HEK293 (cell line): Measurements from ENCODE around the gene THBS3.
A peak's percentile ranks its signal among the peaks of the same experiment; 100 is the strongest.

Experiments
- CTCF ChIA-PET: fragments of 350-600 bp; formaldehyde crosslinking; extraction: SDS; loops from one replicate; lab custom pipeline; 2021; ENCODE audit warnings: antibody characterized with exemption; lab: Yijun Ruan, JAX
- POLR2A ChIA-PET: fragments of 300-600 bp; formaldehyde crosslinking; extraction: SDS; loops from one replicate; lab custom pipeline; 2020; ENCODE audit warnings: antibody characterized with exemption, inconsistent platforms; lab: Yijun Ruan, JAX
- H3K27ac ChIP-seq: fragments of 200-500 bp; sonication (Bioruptor generic); 2 replicates; pipeline ENCODE4 v1.5.1; 2014; ENCODE audit warnings: low read depth, low read length, control low read depth, inconsistent platforms; ENCODE audit errors: extremely low read depth
- H3K36me3 ChIP-seq, 2 experiments: fragments of 200-500 bp in 1 of 2; sonication (Bioruptor generic) in 1 of 2; 1 replicate in 1 of 2; 2 replicates in 1 of 2; pipeline ENCODE4 v1.5.1; 2014 to 2017; ENCODE audit warnings: inconsistent platforms in 2 of 2, low read length in 2 of 2; ENCODE audit not compliant: control insufficient read depth in 2 of 2, insufficient read depth in 1 of 2
- H3K4me1 ChIP-seq: fragments of 200-500 bp; sonication (Bioruptor generic); 2 replicates; pipeline ENCODE4 v1.5.1; 2014; ENCODE audit warnings: mild to moderate bottlenecking, low read length, inconsistent platforms; ENCODE audit not compliant: control insufficient read depth, insufficient read depth
- H3K4me3 ChIP-seq: 2 replicates; pipeline ENCODE4 v1.5.1; 2011; ENCODE audit warnings: low read depth, mild to moderate bottlenecking, control low read depth, low read length, moderate library complexity
- H3K9me3 ChIP-seq: fragments of 200-500 bp; sonication (Bioruptor generic); 2 replicates; pipeline ENCODE4 v1.5.1; 2014; ENCODE audit warnings: low read depth, low read length, inconsistent platforms; ENCODE audit not compliant: control insufficient read depth, insufficient read depth
- EGR2 ChIP-seq: fragments of 450-650 bp; formaldehyde crosslinking; IDR thresholded peaks from 2 replicates; pipeline ENCODE4 v1.5.1; 2016; ENCODE audit warnings: low read depth, missing biosample characterization, missing genetic modification characterization
- GLI2 ChIP-seq: fragments of 450-650 bp; formaldehyde crosslinking; IDR thresholded peaks from 2 replicates; pipeline ENCODE4; 2017; ENCODE audit warnings: missing biosample characterization, missing genetic modification characterization, low read depth, borderline replicate concordance
- OSR2 ChIP-seq: fragments of 450-650 bp; formaldehyde crosslinking; IDR thresholded peaks from 2 replicates; pipeline ENCODE4 v1.5.1; 2016; ENCODE audit warnings: missing biosample characterization, missing genetic modification characterization
- PRDM1 ChIP-seq: fragments of 450-650 bp; formaldehyde crosslinking; IDR thresholded peaks from 2 replicates; pipeline ENCODE4; 2016; ENCODE audit warnings: missing biosample characterization, missing genetic modification characterization
- PRDM10 ChIP-seq: fragments of 450-650 bp; formaldehyde crosslinking; IDR thresholded peaks from 2 replicates; pipeline ENCODE4 v1.5.1; 2016; ENCODE audit warnings: missing biosample characterization, missing genetic modification characterization
- YY1 ChIP-seq: fragments of 450-650 bp; formaldehyde crosslinking; IDR thresholded peaks from 2 replicates; pipeline ENCODE4 v1.5.1; 2018; ENCODE audit warnings: missing biosample characterization, missing genetic modification characterization
- YY2 ChIP-seq: fragments of 450-650 bp; formaldehyde crosslinking; IDR thresholded peaks from 2 replicates; pipeline ENCODE4 v1.5.1; 2016; ENCODE audit warnings: missing biosample characterization, missing genetic modification characterization
- ZBTB49 ChIP-seq: fragments of 450-650 bp; formaldehyde crosslinking; IDR thresholded peaks from 2 replicates; pipeline ENCODE4 v1.5.1; 2016; ENCODE audit warnings: missing biosample characterization, missing genetic modification characterization, low read depth
- ZFP69B ChIP-seq: fragments of 450-650 bp; formaldehyde crosslinking; IDR thresholded peaks from 2 replicates; pipeline ENCODE4 v1.5.1; 2016; ENCODE audit warnings: missing biosample characterization, missing genetic modification characterization
- ZNF132 ChIP-seq: fragments of 450-650 bp; formaldehyde crosslinking; IDR thresholded peaks from 2 replicates; pipeline ENCODE4 v1.5.1; 2017; ENCODE audit warnings: missing biosample characterization, missing genetic modification characterization, borderline replicate concordance
- ZNF16 ChIP-seq: fragments of 450-650 bp; formaldehyde crosslinking; IDR thresholded peaks from 2 replicates; pipeline ENCODE4 v1.5.1; 2016; ENCODE audit warnings: low read depth, missing biosample characterization, missing genetic modification characterization
- ZNF211 ChIP-seq: fragments of 450-650 bp; formaldehyde crosslinking; IDR thresholded peaks from 2 replicates; pipeline ENCODE4 v1.5.1; 2016; ENCODE audit warnings: low read depth, missing biosample characterization, missing genetic modification characterization
- ZNF24 ChIP-seq: fragments of 450-650 bp; formaldehyde crosslinking; IDR thresholded peaks from 2 replicates; pipeline ENCODE4 v1.5.1; 2016; ENCODE audit warnings: missing biosample characterization, missing genetic modification characterization
- ZNF354C ChIP-seq: fragments of 450-650 bp; formaldehyde crosslinking; IDR thresholded peaks from 2 replicates; pipeline ENCODE4 v1.5.1; 2016; ENCODE audit warnings: missing biosample characterization, missing genetic modification characterization, low read depth, borderline replicate concordance
- ZNF529 ChIP-seq: fragments of 450-650 bp; formaldehyde crosslinking; IDR thresholded peaks from 2 replicates; pipeline ENCODE4 v1.5.1; 2017; ENCODE audit warnings: missing genetic modification characterization, missing biosample characterization; ENCODE audit not compliant: insufficient replicate concordance
- ZNF639 ChIP-seq: fragments of 450-650 bp; formaldehyde crosslinking; IDR thresholded peaks from 2 replicates; pipeline ENCODE4 v1.5.1; 2016; ENCODE audit warnings: missing biosample characterization, missing genetic modification characterization

THBS3 gene

GRCh38 chr1:155172732-155173477, 34.8 kb downstream of the THBS3 start, which contains the start of gene KRTCAP2 (continued):
- TF ChIP-seq ZNF211 (tag by site-specific recombination) (no peak), ZNF354C (no peak), ZFP69B (tag by site-specific recombination) (peak; percentile 81), ZNF24 (tag by site-specific recombination) (peak; percentile 86; the same call in 1 of the 2 replicates), GLI2 (tag by site-specific recombination) (no peak), OSR2 (0 out of 2 replicates have a peak, but pooled peaks have one; percentile 13), YY1 (tag by site-specific recombination) (no peak)

- Histone ChIP-seq H3K27ac (peak overlapping the region; percentile 52; the same call in 1 of the 2 replicates), H3K36me3 (peaks cover 5 to 31% of the 10 kb centered on the region in 2 experiments; a peak in 2 of 3 replicates)
- TF ChIP-seq ZNF529: no peak
- TF ChIP-seq ZNF16 (tag by site-specific recombination): no peak
- TF ChIP-seq EGR2: peak; percentile 48; the same call in 1 of the 2 replicates
- 0 out of 2 replicates have a peak, but pooled peaks have one; percentile 8 for TF ChIP-seq PRDM1
- TF ChIP-seq PRDM10 (tag by site-specific recombination): no peak
- no peak for TF ChIP-seq ZNF639
- no peak for TF ChIP-seq ZBTB49 (tag by site-specific recombination)
- TF ChIP-seq ZNF132 (tag by site-specific recombination): no peak
- no peak for TF ChIP-seq YY2
- TF ChIP-seq, all 188 proteins: peak for 2
- CTCF ChIA-PET: interaction anchor here (0.5 to 12.2 kb wide), 26 partner anchors 8 to 424 kb away, joined by 3 to 439 read pairs (median 7); partner anchors contain the start of genes EFNA1, MTX1, SLC50A1 and THBS3
- Histone ChIP-seq H3K9me3 (no peaks in the 10 kb centered on the region), H3K4me1 (no peaks in the 10 kb centered on the region; the same call in 1 of the 2 replicates), H3K4me3 (peak overlapping the region; percentile 70)
- POLR2A ChIA-PET: interaction anchor here (0.8 to 3.1 kb wide), 11 partner anchors 22 to 121 kb away, joined by 3 to 17 read pairs (median 6); partner anchors contain the start of genes ADAM15, CLK2, EFNA1 and SLC50A1
These were observed 35.6 kb downstream of the THBS3 start for GRCh38 chr1:155171836-155172731.
